SKM-1 treated with dmso at 0.1 percent for 144 hours (cell line): ENCODE measurements around the gene LCE1F.

Source experiments
- DNase-seq: peaks from one replicate; lab custom pipeline; 2025; ENCODE audit not compliant: unreplicated experiment; lab: John Stamatoyannopoulos, UW

LCE1F gene, protein sequence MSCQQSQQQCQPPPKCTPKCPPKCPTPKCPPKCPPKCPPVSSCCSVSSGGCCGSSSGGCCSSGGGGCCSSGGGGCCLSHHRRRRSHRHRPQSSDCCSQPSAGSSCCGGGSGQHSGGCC

DNA sequence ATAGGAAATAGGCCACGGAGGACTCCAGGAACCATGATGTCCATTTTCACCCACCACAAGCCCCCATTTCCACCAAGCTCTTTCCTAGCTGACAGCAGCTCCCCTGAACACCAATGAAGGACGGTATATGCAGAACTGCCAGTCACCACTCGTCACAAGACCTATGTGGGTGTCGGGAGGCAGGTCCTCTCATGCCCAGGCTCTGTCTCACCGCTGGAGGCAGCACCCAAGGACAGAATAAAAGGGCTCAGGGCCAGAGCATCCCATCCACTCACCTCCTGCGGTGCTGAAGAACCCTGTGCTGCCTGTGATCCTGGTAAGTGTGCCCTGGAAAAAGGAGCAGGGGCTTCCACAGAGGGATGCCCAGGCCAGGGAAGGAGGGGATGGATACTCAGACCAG lies at the start of gene LCE1F:
TSS of gene LCE1F (plus strand) at position 266 of the 400 bp plus-strand sequence. CDS start 1,232 bp downstream, outside the sequence.
- DNase-seq, result no peak

DNA sequence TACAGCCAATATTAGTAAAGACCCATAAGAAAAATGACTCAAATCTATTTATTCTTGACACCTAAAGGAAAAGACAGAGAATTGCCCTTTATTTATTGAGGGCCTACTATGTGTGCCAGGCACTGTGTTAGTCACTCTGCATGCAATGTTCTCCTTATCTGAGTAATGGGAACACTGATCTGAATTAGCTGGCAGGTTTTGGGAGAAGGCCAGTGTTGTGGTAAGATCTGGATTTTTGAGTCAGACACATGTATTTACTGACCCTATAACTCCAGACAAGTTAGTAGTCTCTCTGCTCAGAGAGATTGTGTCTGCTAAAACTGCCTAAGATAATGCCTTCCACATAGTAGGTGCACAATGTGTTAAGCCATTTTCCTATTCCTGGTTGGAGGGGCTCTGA lies 49.7 kb upstream of the LCE1F start:
- no peak for DNase-seq

DNA sequence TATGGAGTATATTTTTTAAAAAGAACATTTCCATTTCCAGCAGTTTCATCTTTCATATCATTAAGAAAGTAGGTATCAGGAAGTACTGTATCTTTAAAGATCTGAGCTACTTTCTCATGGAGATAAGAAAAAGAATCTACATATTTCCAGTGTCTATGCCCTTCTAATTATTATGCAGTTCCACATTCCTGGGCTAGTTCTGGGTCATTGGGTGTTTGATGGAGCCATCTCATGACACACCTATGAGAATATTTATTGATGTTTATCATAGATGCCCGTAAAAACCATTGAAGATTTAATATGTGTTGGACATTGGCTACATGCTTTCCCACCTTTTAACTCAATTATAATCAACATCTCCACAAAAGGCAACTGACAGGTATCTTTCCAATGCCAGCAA lies 46.0 kb upstream of the LCE1F start:
- DNase-seq, result no peak

DNA sequence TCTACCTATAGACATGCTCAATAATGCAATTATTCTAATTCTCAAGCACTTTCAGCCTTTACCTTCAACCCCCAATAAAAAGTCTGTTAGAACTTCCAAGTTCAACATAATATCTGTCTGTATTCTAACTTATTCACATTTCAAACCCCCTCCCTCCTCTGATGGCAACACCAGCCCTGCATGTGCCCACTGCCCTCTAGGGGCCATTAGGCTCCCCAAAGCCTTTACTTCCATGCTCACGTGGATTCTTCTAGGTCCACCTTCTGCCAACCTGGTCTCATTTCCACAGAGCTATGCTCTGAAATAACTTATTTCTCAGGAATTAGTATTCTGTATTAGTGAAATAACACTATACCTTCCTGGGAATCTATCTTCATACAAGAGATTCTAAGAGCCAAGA lies 39.3 kb upstream of the LCE1F start:
- DNase-seq, result no peak

DNA sequence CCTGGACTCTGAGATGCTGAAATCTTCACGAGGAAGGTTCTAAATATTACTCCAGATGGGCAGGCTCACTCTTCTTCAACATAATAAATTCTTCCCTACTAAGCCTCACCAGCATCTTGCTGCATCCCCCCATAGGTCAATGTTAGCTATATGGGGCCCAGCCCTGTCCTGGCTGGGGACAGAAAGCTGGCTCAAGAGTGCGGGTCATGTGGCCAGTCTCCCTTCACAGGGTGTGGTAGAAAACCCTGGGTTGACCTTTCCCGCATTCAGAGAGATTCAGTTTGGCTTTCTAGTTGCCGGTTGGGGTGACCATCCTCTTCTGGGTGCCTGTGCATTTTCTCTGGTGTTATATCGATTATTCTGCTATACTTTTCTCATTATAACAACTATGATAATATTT lies 36.9 kb upstream of the LCE1F start:
- no peak for DNase-seq

DNA sequence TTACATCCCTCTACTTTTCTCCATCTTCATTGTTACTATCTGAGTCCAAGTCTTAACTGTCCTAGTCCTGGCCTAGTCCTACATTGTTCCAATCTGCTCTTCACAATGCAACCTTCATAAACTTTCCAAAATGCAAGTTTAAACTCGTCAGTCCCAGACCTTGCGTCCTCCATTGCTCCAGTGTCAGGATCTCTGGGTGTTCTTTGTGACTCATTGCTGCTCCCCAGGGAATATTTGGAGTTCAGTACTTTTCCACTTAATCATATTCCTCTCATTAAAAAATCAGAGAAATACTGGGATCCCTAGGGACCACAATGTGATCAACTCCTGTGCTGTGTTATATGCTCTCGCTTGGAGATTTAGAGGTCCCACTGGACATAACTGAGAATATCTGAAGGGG lies 35.1 kb upstream of the LCE1F start:
- DNase-seq, result no peak

DNA sequence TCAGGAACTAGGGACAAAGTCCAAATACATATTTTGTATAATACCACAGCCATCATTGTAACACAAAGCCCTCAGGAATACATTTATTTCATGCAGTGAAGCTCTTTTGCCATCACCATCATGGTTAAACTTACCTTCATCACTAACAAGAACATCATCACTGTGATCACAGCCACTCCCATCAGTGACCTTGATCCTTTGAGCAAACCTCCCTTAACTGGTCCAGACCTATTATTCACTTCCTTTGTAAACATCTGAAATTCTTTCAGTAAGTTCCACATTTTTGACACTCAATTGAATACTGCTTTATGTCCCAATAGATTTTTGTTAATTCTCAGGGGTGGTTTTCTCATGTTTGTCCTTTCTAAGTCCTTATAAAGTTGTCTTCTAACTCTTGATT lies 33.3 kb upstream of the LCE1F start:
- no peak for DNase-seq

DNA sequence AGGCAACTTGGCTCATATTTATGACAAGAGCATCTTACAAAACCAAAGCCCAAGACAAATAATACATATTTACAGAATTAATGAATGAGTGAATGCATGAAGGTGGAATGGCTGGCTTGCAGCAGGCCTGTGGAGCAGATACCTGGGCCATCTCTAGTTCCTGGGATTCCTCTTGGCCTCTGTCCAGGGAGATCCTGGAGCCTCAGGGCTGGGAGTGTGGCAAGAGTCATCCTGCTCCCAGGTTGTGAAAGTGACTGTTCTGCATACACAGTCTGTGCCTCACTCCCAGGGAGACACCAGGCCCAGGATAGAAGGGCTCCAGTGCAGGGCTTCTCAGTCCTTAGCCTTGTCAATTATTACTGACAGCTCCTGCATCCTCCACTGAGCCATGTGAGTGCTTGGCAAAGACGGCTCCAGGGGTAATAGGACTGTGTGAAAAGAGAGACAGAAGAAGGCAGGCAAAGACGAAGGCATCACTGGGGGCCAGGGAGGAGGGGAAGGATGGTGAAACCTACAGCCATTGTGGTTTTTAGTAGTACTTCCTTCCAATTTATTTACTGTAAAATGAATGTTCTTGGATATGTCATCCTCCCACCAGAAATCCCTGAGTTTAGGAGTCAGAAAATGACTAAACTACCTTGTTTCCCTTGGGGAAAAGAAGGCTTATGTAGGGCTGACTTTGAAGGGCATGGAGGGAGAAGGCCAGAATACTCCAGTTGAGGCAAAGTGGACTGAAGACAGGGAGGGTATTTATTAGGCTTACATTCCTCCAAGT lies 31.4 kb upstream of the LCE1F start:
- no peak for DNase-seq

DNA sequence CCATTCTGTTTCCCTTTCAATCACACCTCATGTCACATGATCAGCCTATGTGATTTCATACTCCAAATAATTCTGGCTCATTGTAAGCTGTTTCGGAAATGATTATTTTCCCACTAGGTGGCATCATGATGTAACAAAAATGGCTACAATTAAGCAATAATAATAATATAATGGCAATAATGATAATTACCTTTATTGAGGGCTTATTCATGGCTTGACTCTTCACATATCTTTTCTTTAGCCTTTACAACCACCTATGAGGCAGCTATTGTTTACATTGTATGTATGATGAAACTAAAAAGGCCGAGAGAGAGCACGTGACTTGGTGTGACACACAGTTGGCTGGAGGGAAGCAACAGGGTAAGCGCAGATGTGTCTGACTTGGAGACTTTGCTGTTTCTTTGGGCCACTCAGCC lies 29.6 kb upstream of the LCE1F start:
- no peak for DNase-seq

DNA sequence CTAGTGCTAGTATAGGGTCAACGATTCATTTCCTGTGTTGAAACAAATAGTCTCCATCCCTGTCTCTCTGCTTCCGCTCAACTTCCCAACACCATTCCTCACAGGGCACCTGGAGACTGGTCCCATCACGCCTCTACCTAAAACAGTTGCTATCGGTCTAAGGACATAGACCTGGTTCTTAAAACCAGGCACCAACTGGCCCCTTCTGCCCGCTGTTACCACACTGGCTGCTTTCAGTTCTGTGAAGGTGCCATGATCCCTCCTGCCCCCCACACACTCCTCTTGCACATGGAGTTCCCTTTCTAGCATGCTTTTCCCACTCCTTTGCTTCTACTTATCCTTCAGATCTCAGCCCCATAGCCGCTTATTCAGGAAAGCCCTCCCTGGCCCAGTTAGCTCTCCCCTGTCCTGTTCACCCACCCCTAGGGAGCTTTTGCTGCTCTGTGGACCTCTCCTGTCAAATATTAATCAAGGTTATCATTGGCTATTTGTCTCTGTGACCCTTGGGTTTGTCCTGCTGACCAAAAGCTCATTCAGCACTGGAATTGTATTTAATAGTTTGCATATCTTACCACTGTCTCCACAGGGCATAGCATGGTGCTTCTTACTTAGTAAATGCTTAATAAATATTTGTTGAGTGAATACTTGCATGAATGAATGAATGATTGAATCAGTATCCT lies 29.0 kb upstream of the LCE1F start:
- DNase-seq, result no peak

DNA sequence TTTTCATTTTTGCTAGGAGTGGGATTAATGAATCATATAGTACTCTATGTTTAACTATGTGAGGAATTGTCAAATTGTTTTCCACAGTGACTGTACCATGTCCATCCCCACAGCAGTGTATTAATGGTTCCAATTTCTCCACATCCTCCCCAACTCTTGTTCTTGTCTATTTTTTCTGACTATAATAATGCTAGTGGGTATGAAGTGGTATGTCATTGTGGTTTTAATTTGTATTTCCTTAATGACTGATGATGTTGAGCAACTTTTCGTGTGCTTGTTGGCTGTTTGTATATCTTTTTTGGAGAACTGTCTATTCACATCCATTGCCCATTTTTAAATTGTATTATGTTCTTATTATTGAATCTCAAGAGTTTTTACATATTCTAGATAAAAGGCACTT lies 27.1 kb upstream of the LCE1F start:
- DNase-seq, result no peak

DNA sequence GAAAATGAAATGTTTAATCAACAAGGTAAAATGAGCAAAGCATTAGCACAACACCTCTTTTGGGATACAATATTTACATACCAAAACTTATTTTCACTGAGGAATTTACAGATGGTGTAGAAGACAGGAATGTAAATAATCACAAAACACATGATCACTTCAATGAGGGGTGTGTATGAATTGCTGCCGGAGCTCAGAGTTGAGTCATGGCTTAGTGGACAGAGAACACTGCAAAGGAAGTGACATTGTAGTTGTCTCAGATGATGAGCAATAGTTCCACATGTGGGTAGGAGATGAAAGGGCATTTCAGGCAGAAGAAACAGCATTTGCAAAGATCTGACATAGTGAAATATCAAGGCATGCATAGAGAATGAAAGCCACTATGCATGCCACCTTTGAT lies 22.7 kb upstream of the LCE1F start:
- no peak for DNase-seq

DNA sequence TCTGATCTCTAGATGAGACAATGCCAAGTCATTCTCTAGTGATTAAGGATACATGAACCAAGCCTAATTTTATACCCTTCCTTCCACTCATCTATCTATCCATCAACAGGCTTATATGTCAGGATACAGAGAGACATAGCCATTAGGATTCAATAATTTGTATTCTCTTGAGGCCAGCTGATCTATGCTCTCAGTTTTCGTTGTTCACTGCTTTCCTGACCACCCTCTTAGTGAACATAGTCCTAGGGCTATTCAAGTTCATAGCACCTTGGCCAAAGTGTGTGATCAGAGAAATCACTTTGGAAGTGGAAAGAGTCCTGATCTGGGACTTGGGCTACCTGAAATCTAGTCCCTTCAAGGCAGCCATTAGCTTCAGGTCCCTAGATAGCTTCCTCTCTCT lies 21.4 kb upstream of the LCE1F start:
- no peak for DNase-seq

DNA sequence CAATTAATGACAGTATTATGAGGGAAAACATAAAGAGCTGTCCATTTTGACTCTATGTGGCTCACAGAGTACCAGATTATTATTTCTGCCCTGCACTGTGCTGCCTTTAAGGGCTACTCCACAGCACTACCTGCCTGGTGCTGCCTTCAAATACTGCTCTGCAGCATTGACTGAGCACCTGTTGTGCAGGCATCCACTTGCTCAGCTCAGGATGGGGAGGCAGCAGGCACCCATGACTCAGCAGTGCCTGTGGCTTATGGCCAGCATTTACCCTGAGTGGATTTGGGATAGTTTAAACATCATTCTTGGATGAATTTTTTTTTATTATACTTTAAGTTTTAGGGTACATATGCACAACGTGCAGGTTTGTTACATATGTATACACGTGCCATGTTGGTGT lies 18.1 kb upstream of the LCE1F start:
- no peak for DNase-seq

DNA sequence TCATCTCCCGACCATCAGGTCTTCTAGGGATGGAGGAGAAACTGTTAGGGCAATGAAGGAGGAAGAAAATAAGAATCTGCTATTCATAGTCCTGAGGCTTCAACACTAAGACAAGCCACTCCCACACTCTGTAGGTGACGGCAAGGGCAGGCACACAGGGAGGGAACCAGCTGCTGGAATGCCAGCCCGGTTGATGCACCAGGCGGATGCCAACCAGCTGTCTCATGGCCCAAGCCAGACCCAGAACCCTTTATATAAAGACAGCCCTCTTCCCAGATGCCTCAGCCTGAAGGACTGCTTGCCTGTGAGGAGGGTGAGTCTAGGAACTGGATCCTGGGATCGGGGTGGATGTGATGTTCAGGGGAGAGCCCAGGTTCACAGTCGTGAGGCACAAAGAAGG lies 17.2 kb upstream of the LCE1F start, which contains the start of gene KPRP:
TSS of gene KPRP (plus strand) at position 279 of the 400 bp plus-strand sequence. CDS start 1,564 bp downstream, outside the sequence.
- DNase-seq, result no peak

DNA sequence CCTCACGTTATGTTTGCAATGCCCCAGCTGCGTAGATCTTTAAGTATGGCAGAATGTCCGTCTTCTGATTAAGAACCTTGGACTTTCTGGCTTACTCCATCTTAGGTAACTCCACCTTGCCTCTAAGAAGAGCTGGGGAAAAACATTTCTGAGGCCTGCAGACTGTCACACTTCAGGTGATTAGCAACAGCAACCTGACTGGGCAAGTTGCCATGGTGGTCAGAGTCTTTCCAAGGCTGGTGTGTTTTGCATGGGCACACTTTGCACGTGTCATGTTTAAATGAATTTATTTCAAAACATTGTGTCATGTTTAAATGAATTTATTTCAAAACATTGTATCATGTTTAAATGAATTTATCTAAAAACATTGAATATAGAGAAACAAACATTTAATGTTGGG lies 16.3 kb upstream of the LCE1F start:
- DNase-seq, result no peak

DNA sequence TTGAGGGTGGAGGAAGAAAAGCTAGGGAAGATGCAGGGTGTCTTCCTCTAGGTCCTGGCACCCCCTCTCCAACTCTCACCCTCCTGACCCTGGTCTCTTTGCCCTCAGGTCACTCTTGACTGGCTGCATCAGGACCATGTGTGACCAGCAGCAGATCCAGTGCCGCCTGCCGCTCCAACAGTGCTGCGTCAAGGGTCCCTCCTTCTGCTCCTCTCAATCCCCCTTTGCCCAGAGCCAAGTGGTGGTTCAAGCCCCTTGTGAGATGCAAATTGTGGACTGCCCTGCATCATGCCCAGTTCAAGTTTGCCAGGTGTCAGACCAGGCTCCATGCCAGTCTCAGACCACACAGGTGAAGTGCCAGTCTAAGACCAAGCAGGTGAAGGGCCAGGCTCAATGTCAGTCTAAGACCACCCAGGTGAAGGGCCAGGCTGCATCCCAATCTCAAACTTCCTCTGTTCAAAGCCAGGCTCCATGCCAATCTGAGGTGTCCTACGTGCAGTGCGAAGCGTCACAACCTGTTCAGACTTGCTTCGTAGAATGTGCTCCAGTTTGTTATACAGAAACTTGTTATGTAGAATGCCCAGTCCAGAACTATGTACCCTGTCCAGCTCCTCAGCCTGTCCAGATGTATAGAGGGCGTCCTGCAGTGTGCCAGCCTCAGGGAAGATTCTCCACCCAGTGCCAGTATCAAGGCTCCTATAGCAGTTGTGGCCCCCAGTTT lies 15.3 kb upstream of the LCE1F start:
- DNase-seq, result no peak

DNA sequence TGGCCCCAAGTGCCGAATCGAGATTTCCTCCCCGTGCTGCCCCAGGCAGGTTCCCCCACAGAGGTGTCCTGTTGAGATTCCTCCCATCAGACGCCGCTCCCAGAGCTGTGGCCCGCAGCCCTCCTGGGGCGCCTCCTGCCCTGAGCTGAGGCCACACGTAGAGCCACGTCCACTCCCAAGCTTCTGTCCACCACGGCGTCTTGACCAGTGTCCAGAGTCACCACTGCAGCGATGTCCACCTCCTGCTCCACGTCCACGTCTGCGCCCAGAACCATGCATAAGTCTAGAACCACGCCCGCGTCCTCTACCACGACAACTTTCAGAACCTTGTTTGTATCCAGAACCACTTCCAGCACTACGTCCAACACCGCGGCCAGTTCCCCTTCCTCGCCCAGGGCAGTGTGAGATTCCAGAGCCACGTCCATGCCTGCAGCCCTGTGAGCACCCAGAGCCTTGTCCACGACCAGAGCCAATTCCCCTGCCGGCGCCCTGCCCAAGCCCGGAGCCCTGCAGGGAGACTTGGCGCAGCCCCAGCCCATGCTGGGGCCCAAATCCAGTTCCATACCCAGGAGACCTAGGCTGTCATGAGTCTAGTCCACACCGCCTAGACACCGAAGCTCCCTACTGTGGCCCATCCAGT lies 14.3 kb upstream of the LCE1F start:
- no peak for DNase-seq

DNA sequence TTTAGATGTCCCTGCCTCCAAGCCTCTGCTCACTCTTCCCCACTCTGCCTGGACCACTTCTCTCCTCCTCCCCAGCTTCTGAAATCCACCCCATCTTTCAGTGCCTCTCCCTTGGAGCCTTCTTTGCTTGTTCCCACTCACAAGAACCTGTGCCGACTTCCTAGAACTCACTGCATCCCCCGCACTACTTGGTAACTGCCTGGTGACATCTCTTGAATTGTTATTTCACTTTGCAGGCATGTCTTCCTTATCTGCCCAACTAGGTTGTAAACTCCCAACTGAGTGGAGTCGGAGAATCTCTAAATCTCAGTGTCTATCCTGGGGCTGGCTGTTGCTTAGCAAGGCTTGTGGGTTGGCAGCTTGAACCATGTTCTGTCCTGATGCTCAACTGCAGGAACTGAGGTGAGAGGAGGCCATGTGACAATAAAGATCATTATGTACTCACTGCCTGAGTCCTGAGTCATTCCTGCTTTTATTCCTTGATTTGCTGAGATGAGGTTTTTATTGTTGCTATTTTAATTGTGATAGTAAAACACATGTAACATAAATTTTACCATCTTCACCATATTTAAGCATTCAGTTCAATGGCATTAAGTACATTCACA lies 13.2 kb upstream of the LCE1F start:
- no peak for DNase-seq

DNA sequence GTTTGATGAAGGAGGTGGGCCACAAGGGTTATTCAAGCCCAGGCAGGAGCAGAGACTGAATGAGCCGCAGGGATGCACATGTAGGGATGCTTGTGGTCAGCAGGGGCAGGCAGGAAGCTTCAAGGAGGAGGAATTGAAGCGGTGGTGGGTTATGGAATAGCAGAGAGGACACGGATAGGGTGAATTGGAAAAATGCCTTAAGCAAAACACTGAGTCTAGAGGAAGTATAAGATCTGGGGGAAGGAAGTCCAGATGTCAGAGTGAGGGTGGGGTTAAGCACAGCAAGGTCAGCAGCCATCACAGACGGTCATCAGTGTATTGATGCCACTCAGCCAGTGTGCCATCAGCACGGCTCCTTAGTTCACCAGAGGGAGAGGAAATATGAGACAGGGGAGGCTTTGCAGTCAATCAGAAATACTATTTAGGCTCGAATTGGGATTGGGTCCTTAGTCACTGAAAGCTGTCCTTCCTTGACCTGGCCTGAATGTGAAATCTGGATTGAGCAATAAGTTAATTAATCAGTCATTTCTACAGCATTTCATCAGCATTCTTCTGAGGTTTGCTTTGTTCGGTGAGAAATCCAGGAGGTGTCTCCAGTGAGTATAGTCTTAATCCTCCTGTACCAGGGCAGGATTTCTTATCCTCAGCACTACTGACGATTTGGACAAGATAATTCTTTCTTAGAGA lies 6.0 kb upstream of the LCE1F start:
- DNase-seq, result no peak
